ENCODE results near the gene ELMOD3. TPM values are rescaled to one million over a fixed set of nuclear protein-coding genes. Genes with fewer than 3 reads are reported as not detected.

ELMOD3 gene
- total and polyA plus RNA-seq, 2 of the 8 experiments (the other 6 are each of a cell fraction or from before 2014, with no cell fraction given), result 8.5 to 10.2 TPM

- FAIRE-seq, result no peak
- Histone ChIP-seq H4K20me1 (replicated peaks in 1 of 2; ENCODE audit: control insufficient read depth in 1 of 2, insufficient read depth in 2 of 2, low read length in 2 of 2) (no peaks in the 10 kb centered on the region), H3K23me2 (ENCODE audit: low read depth, low read length) (peaks cover 2% of the 10 kb centered on the region; the same call in 1 of the 2 replicates), H2BK15ac (ENCODE audit: low read length) (peak overlapping the region; percentile 95), H3K14ac (ENCODE audit: insufficient read length) (no peak overlapping the region), H2BK5ac (ENCODE audit: low read depth, low read length) (peak overlapping the region; percentile 28; the same call in 1 of the 2 replicates), H3K9ac (replicated peaks in 1 of 4; ENCODE audit: extremely low read depth in 1 of 4, low read depth in 3 of 4, low read length in 3 of 4) (peak overlapping the region in 2 of 4 experiments; percentile 38 to 48; a peak in 3 of 7 replicates), H2BK20ac (ENCODE audit: low read length) (peak overlapping the region; percentile 84), H3K4me2 (ENCODE audit: insufficient read depth in 1 of 2, low read depth in 2 of 2, low read length in 2 of 2) (peak overlapping the region; percentile 84 to 97), H3K9me3 (ENCODE audit: insufficient read depth in 2 of 2, low read depth in 1 of 2, low read length in 1 of 2) (no peaks in the 10 kb centered on the region), H2BK12ac (ENCODE audit: low read depth, low read length) (peak overlapping the region; percentile 96; the same call in 1 of the 2 replicates), H4K5ac (ENCODE audit: insufficient read length, low read depth, low read length) (peak overlapping the region; percentile 63), H3K27me3 (replicated peaks in 1 of 4; ENCODE audit: control insufficient read depth in 3 of 4, extremely low read depth in 1 of 4, insufficient read depth in 3 of 4, low read length in 3 of 4) (peaks cover 0 to 14% (median 5%) of the 10 kb centered on the region in 4 experiments; a peak in 4 of 7 replicates), H3K18ac (ENCODE audit: extremely low read depth, low read length) (peak overlapping the region; percentile 93), H4K91ac (replicated peaks; ENCODE audit: insufficient read length, low read length) (peak overlapping the region; percentile 81), H3K79me2 (ENCODE audit: control insufficient read depth in 1 of 2, insufficient read depth in 2 of 2, low read length in 2 of 2) (no peaks in the 10 kb centered on the region), H3K23ac (ENCODE audit: insufficient read length) (no peak overlapping the region), H2AK5ac (ENCODE audit: low read depth, low read length) (peak overlapping the region; percentile 91; the same call in 1 of the 2 replicates), H3K4me3 (ENCODE audit: extremely low read depth in 1 of 4, insufficient read depth in 2 of 4, low read depth in 3 of 4, low read length in 4 of 4) (peak overlapping the region in 3 of 4 experiments; percentile 23 to 56 (median 35); a peak in 5 of 8 replicates), H4K8ac (ENCODE audit: extremely low read depth, insufficient read depth, low read length) (peak overlapping the region; percentile 98), H2AFZ (ENCODE audit: low read length) (no peak overlapping the region), H3K4me1 (replicated peaks in 1 of 4; ENCODE audit: control insufficient read depth in 3 of 4, insufficient read depth in 4 of 4, low read length in 3 of 4) (peaks cover 7 to 41% (median 33%) of the 10 kb centered on the region in 4 experiments), H3K36me3 (ENCODE audit: control insufficient read depth in 2 of 4, insufficient read depth in 4 of 4, low read length in 3 of 4) (no peaks in the 10 kb centered on the region), H3K4ac (replicated peaks; ENCODE audit: insufficient read length, low read depth, low read length) (peak overlapping the region; percentile 32), H3K79me1 (ENCODE audit: low read depth, low read length) (no peaks in the 10 kb centered on the region; the same call in 1 of the 2 replicates), H2BK120ac (replicated peaks; ENCODE audit: low read depth, low read length) (peak overlapping the region; percentile 79), H3K27ac (ENCODE audit: low read depth, low read length) (peak overlapping the region; percentile 39; the same call in 1 of the 2 replicates), H3K56ac (replicated peaks; ENCODE audit: insufficient read length, low read depth, low read length) (no peak overlapping the region)
- no peak for DNase-seq (ENCODE audit: low read depth in 1 of 2, low spot score in 2 of 2)
- ChIA-PET CTCF (ENCODE audit: partially characterized antibody) (interaction anchor here (0.6 to 2.7 kb wide), 9 partner anchors 9 to 114 kb away, joined by 3 to 7 read pairs (median 3); partner anchors contain the start of gene MAT2A), POLR2A (ENCODE audit: partially characterized antibody) (interaction anchor here (0.7 to 55.3 kb wide), 13 partner anchors 8 to 175 kb away, joined by 3 to 1889 read pairs (median 5); partner anchors contain the start of genes C2orf68, CAPG, GGCX and MAT2A)
- 69% methylated on average over 10 of the region's 10 CpGs; no CpG with 5 or more reads in 1 of the 2 experiments for WGBS, 2 experiments (ENCODE audit: extremely low coverage in 1 of 2, insufficient coverage in 1 of 2, insufficient read length in 1 of 2, insufficient replicate concordance in 2 of 2, low coverage in 1 of 2, low lambda C conversion rate in 2 of 2, missing lambda C conversion rate in 1 of 2)
- TF ChIP-seq SIX5 (IDR thresholded peaks at IDR 0.05; ENCODE audit: low read depth, low read length), result no peak
- TF ChIP-seq ATF2 (IDR thresholded peaks at IDR 0.05; ENCODE audit: low read length), result no peak
- no peak for TF ChIP-seq RXRA (IDR thresholded peaks at IDR 0.05; ENCODE audit: insufficient read depth, low read depth, low read length)
- TF ChIP-seq BACH1 (IDR thresholded peaks at IDR 0.05; ENCODE audit: low read length), result no peak
- no peak for TF ChIP-seq RAD21 (IDR thresholded peaks at IDR 0.05 in 1 of 2, conservative IDR thresholded peaks at IDR 0.05 in 1 of 2; ENCODE audit: low read depth in 2 of 2, low read length in 2 of 2)
- no peak for TF ChIP-seq GABPA (IDR thresholded peaks at IDR 0.05; ENCODE audit: borderline replicate concordance, insufficient read depth, low read length)
- no peak for TF ChIP-seq YY1 (IDR thresholded peaks at IDR 0.05; ENCODE audit: low read depth, low read length)
- TF ChIP-seq CTBP2 (IDR thresholded peaks at IDR 0.05; ENCODE audit: borderline replicate concordance, insufficient read depth, insufficient read length, low read length), result no peak
- no peak for TF ChIP-seq EGR1 (IDR thresholded peaks at IDR 0.05; ENCODE audit: borderline replicate concordance, low read depth, low read length)
Measured at GRCh38 chr2:85436836-85437487, 82.4 kb downstream of the ELMOD3 start.

Measured in H1 (cell line).